ENCODE measurements around the gene CEP76.

The CEP76 gene

GRCh38 chr18:12652861-12653401 is 49.6 kb downstream of the CEP76 start:
- Histone ChIP-seq H3K4me2 (ENCODE audit: insufficient read depth, low read length) (no peak overlapping the region), H3K27me3 (ENCODE audit: insufficient read depth, low read length, poor library complexity) (no peaks in the 10 kb centered on the region), H4K20me1 (ENCODE audit: insufficient read depth, low read length) (no peaks in the 10 kb centered on the region), H3K79me2 (ENCODE audit: insufficient read depth, low read length) (no peaks in the 10 kb centered on the region), H3K9me3 (ENCODE audit: insufficient read depth, low read length, severe bottlenecking) (no peaks in the 10 kb centered on the region), H3K4me1 (ENCODE audit: insufficient read depth, low read length) (peaks cover 11% of the 10 kb centered on the region), H3K36me3 (ENCODE audit: insufficient read depth, low read length) (no peaks in the 10 kb centered on the region), H2AFZ (ENCODE audit: low read depth, low read length) (no peak overlapping the region), H3K27ac (ENCODE audit: low read length) (no peak overlapping the region), H3K4me3 (ENCODE audit: low read depth in 1 of 2, low read length in 2 of 2) (no peak overlapping the region), H3K9ac (ENCODE audit: low read depth, low read length) (no peak overlapping the region)
- peak; percentile 89 for ATAC-seq (ENCODE audit: insufficient read depth, low read depth)
- TF ChIP-seq EZH2 (IDR thresholded peaks at IDR 0.05; ENCODE audit: borderline replicate concordance, low read depth, low read length, severe bottlenecking), result no peak
- TF ChIP-seq, protein P1, sequence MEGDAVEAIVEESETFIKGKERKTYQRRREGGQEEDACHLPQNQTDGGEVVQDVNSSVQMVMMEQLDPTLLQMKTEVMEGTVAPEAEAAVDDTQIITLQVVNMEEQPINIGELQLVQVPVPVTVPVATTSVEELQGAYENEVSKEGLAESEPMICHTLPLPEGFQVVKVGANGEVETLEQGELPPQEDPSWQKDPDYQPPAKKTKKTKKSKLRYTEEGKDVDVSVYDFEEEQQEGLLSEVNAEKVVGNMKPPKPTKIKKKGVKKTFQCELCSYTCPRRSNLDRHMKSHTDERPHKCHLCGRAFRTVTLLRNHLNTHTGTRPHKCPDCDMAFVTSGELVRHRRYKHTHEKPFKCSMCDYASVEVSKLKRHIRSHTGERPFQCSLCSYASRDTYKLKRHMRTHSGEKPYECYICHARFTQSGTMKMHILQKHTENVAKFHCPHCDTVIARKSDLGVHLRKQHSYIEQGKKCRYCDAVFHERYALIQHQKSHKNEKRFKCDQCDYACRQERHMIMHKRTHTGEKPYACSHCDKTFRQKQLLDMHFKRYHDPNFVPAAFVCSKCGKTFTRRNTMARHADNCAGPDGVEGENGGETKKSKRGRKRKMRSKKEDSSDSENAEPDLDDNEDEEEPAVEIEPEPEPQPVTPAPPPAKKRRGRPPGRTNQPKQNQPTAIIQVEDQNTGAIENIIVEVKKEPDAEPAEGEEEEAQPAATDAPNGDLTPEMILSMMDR (IDR thresholded peaks at IDR 0.05; ENCODE audit: borderline replicate concordance, extremely low read depth, low read length, poor library complexity, severe bottlenecking), result no peak
- peak; percentile 64 for DNase-seq

GRCh38 chr18:12651651-12652050 is 50.9 kb downstream of the CEP76 start:
- ATAC-seq (ENCODE audit: insufficient read depth, low read depth) (no peak), DNase-seq (no peak)
- H3K9ac ChIP-seq (ENCODE audit: low read depth, low read length), result no peak overlapping the region
- no peak overlapping the region for H2AFZ ChIP-seq (ENCODE audit: low read depth, low read length)
- H3K4me3 ChIP-seq (ENCODE audit: low read depth in 1 of 2, low read length in 2 of 2), result no peak overlapping the region
- no peak overlapping the region for H3K27ac ChIP-seq (ENCODE audit: low read length)
- no peaks in the 10 kb centered on the region for H3K9me3 ChIP-seq (ENCODE audit: insufficient read depth, low read length, severe bottlenecking)
- H3K79me2 ChIP-seq (ENCODE audit: insufficient read depth, low read length), result no peaks in the 10 kb centered on the region
- TF ChIP-seq, protein P1 (IDR thresholded peaks at IDR 0.05; ENCODE audit: borderline replicate concordance, extremely low read depth, low read length, poor library complexity, severe bottlenecking), result no peak
- no peak for TF ChIP-seq EZH2 (IDR thresholded peaks at IDR 0.05; ENCODE audit: borderline replicate concordance, low read depth, low read length, severe bottlenecking)
- no peak overlapping the region for H3K4me2 ChIP-seq (ENCODE audit: insufficient read depth, low read length)
- no peaks in the 10 kb centered on the region for H4K20me1 ChIP-seq (ENCODE audit: insufficient read depth, low read length)
- no peaks in the 10 kb centered on the region for H3K36me3 ChIP-seq (ENCODE audit: insufficient read depth, low read length)
- no peaks in the 10 kb centered on the region for H3K27me3 ChIP-seq (ENCODE audit: insufficient read depth, low read length, poor library complexity)
- peaks cover 11% of the 10 kb centered on the region for H3K4me1 ChIP-seq (ENCODE audit: insufficient read depth, low read length)

- Histone ChIP-seq H2AFZ (ENCODE audit: low read depth, low read length) (no peak overlapping the region), H3K27ac (ENCODE audit: low read length) (no peak overlapping the region), H3K4me1 (ENCODE audit: insufficient read depth, low read length) (0 out of 2 replicates have a peak, but pooled peaks cover under 1% of the 10 kb centered on the region), H3K27me3 (ENCODE audit: insufficient read depth, low read length, poor library complexity) (no peaks in the 10 kb centered on the region), H3K36me3 (ENCODE audit: insufficient read depth, low read length) (no peaks in the 10 kb centered on the region), H3K4me2 (ENCODE audit: insufficient read depth, low read length) (no peak overlapping the region), H3K4me3 (ENCODE audit: low read depth in 1 of 2, low read length in 2 of 2) (no peak overlapping the region), H3K9ac (ENCODE audit: low read depth, low read length) (no peak overlapping the region), H3K79me2 (ENCODE audit: insufficient read depth, low read length) (no peaks in the 10 kb centered on the region), H4K20me1 (ENCODE audit: insufficient read depth, low read length) (no peaks in the 10 kb centered on the region), H3K9me3 (ENCODE audit: insufficient read depth, low read length, severe bottlenecking) (no peaks in the 10 kb centered on the region)
- no peak for TF ChIP-seq EZH2 (IDR thresholded peaks at IDR 0.05; ENCODE audit: borderline replicate concordance, low read depth, low read length, severe bottlenecking)
- TF ChIP-seq, protein P1 (IDR thresholded peaks at IDR 0.05; ENCODE audit: borderline replicate concordance, extremely low read depth, low read length, poor library complexity, severe bottlenecking), result no peak
- no peak for ATAC-seq (ENCODE audit: insufficient read depth, low read depth)
- no peak for DNase-seq
Observed at GRCh38 chr18:12647773-12648172, 54.8 kb downstream of the CEP76 start.

Data from DND-41 (cell line).